Endothelial cell of umbilical vein (primary cell): ENCODE data around the gene GSTP1. TPM values are rescaled to one million over a fixed set of nuclear protein-coding genes. Genes with fewer than 3 reads are reported as not detected.

Experiments used
- BruUV-seq: library from RNA; stranded (reverse); fragments of 400-500 nt; replicated peaks from 2 replicates; lab custom pipeline; 2021; lab: Mats Ljungman, UMichigan
- CTCF ChIA-PET: fragments of 300-600, 350-600 bp; sonication (Branson Sonifier 250); formaldehyde crosslinking; loops from one replicate; lab custom pipeline; 2021; ENCODE audit warnings: antibody characterized with exemption, inconsistent platforms; lab: Charles Lee
- POLR2A ChIA-PET: fragments of 300-600, 350-600 bp; sonication (Branson Sonifier 250); formaldehyde crosslinking; loops from one replicate; lab custom pipeline; 2021; ENCODE audit warnings: antibody characterized with exemption, inconsistent platforms; lab: Charles Lee
- DNase-seq: peaks from one replicate; pipeline ENCODE4 v3.0.0-alpha.2; 2011; ENCODE audit warnings: low read depth, low spot score
- FAIRE-seq: peaks from 2 replicates; lab custom pipeline; 2011; peaks lifted over from hg19 to GRCh38; lab: Jason Lieb, UNC
- H2AFZ ChIP-seq: 2 replicates; pipeline ENCODE4 v1.6.0; 2012; ENCODE audit warnings: low read depth, low read length, control low read depth, inconsistent platforms
- H3K27ac ChIP-seq: 2 replicates; pipeline ENCODE4 v1.5.1; 2011; ENCODE audit warnings: low read depth, mild to moderate bottlenecking, control low read depth, low read length, moderate library complexity; ENCODE audit not compliant: insufficient read depth
- H3K27me3 ChIP-seq, 2 experiments: 2 replicates each; pipeline versions ENCODE4 v1.6.0 to v1.6.1; 2011; ENCODE audit warnings: low read length in 2 of 2, mixed read lengths in 1 of 2; ENCODE audit not compliant: control insufficient read depth in 2 of 2, insufficient read depth in 2 of 2
- H3K36me3 ChIP-seq, 2 experiments: 2 replicates in 1 of 2; 3 replicates in 1 of 2; pipeline ENCODE4 v1.5.1; 2011; ENCODE audit warnings: low read length in 2 of 2, mild to moderate bottlenecking in 1 of 2, moderate library complexity in 1 of 2; ENCODE audit not compliant: control insufficient read depth in 2 of 2, insufficient read depth in 2 of 2; ENCODE audit errors: extremely low read depth in 1 of 2
- H3K4me1 ChIP-seq: 3 replicates; pipeline ENCODE4 v1.5.1; 2011; ENCODE audit warnings: mild to moderate bottlenecking, low read length; ENCODE audit not compliant: control insufficient read depth, insufficient read depth; ENCODE audit errors: extremely low read depth
- H3K4me2 ChIP-seq: 2 replicates; pipeline ENCODE4 v1.6.1; 2011; ENCODE audit warnings: low read length, control low read depth, mixed read lengths; ENCODE audit not compliant: insufficient read depth
- H3K4me3 ChIP-seq, 3 experiments: fragments of 200-600 bp in 1 of 3; sonication (generic), shearing (Covaris generic) in 1 of 3; replicated peaks in 1 of 3; 2 replicates each; pipeline ENCODE4 v1.5.1; 2011 to 2016; ENCODE audit warnings: control low read depth in 3 of 3, low read length in 3 of 3, mild to moderate bottlenecking in 2 of 3, inconsistent platforms in 1 of 3, low read depth in 1 of 3, moderate library complexity in 1 of 3; ENCODE audit not compliant: insufficient read depth in 1 of 3
- H3K79me2 ChIP-seq: 2 replicates; pipeline ENCODE4 v1.6.0; 2012; ENCODE audit warnings: low read length, inconsistent platforms; ENCODE audit not compliant: control insufficient read depth, insufficient read depth
- H3K9ac ChIP-seq: replicated peaks from 2 replicates; pipeline ENCODE3; 2011; ENCODE audit warnings: low read length, control low read depth; ENCODE audit not compliant: insufficient read depth; ENCODE audit errors: extremely low read depth
- H3K9me1 ChIP-seq: replicated peaks from 3 replicates; pipeline ENCODE4 v1.6.0; 2011; ENCODE audit warnings: mild to moderate bottlenecking, low read length; ENCODE audit not compliant: control insufficient read depth, insufficient read depth; ENCODE audit errors: extremely low read depth
- H3K9me3 ChIP-seq: replicated peaks from 2 replicates; pipeline ENCODE4 v1.5.1; 2012; ENCODE audit warnings: low read length, inconsistent platforms; ENCODE audit not compliant: control insufficient read depth, insufficient read depth
- H4K20me1 ChIP-seq: replicated peaks from 2 replicates; pipeline ENCODE3; 2011; ENCODE audit warnings: mild to moderate bottlenecking, low read length; ENCODE audit not compliant: control insufficient read depth, insufficient read depth; ENCODE audit errors: extremely low read depth
- CTCF ChIP-seq, 2 donors: IDR thresholded peaks; 1 replicate in 1 of 2; 2 replicates in 1 of 2; pipeline ENCODE4 v1.5.1; 2011; ENCODE audit warnings: low read length in 2 of 2, mild to moderate bottlenecking in 2 of 2, moderate library complexity in 2 of 2, control low read depth in 1 of 2, inconsistent platforms in 1 of 2, low read depth in 1 of 2; ENCODE audit not compliant: insufficient read depth in 1 of 2; ENCODE audit errors: extremely low read depth in 1 of 2
- EZH2 ChIP-seq: IDR thresholded peaks from 2 replicates; pipeline ENCODE4 v1.6.1; 2012; ENCODE audit warnings: borderline replicate concordance, low read depth, mild to moderate bottlenecking, moderate library complexity, low read length, inconsistent platforms; ENCODE audit not compliant: severe bottlenecking
- FOS ChIP-seq: IDR thresholded peaks from 2 replicates; pipeline ENCODE4 v1.6.1; 2011; ENCODE audit warnings: mild to moderate bottlenecking, low read length, moderate library complexity, borderline replicate concordance; ENCODE audit not compliant: insufficient read depth
- GATA2 ChIP-seq: IDR thresholded peaks from 2 replicates; pipeline ENCODE4 v1.7.0; 2011; ENCODE audit warnings: low read depth, mild to moderate bottlenecking, moderate library complexity, mixed read lengths, low read length; ENCODE audit not compliant: insufficient read length, insufficient read depth
- JUN ChIP-seq: IDR thresholded peaks from 2 replicates; pipeline ENCODE4 v1.6.1; 2011; ENCODE audit warnings: borderline replicate concordance, low read depth; ENCODE audit not compliant: insufficient read length, insufficient read depth
- MAX ChIP-seq: IDR thresholded peaks from 2 replicates; pipeline ENCODE4 v1.6.1; 2011; ENCODE audit not compliant: insufficient read depth, insufficient read length
- MYC ChIP-seq: IDR thresholded peaks from one replicate; pipeline ENCODE4 v1.6.1; 2011; ENCODE audit warnings: mild to moderate bottlenecking, low read depth, low read length
- POLR2A ChIP-seq: IDR thresholded peaks from 2 replicates; pipeline ENCODE4 v1.6.1; 2012; ENCODE audit warnings: low read depth, mild to moderate bottlenecking, control low read depth, low read length
- POLR2AphosphoS5 ChIP-seq: IDR thresholded peaks from 2 replicates; pipeline ENCODE4 v1.6.1; 2012; ENCODE audit warnings: low read depth, mild to moderate bottlenecking, control low read depth, low read length, moderate library complexity; ENCODE audit not compliant: insufficient read depth
- dilution Hi-C: fragments of 300-500 bp; cut with MboI; formaldehyde crosslinking; loops from one replicate; pipeline ENCODE4 v1.15.0; 2019; ENCODE audit warnings: low sequenced_read_pairs; ENCODE audit not compliant: extremely low pct_ligation_motif_present
- intact Hi-C: fragments of 100-400 bp; cut with micrococcal nuclease; formaldehyde crosslinking; loops from one replicate; pipeline ENCODE4 v1.10.0; 2022
- polyA plus RNA-seq, 4 experiments: library from polyadenylated mRNA; depleted of rRNA in 3 of 4; stranded (reverse) in 3 of 4; unstranded in 1 of 4; fragments of >200 nt; gene quantifications; 2 replicates each; pipeline versions ENCODE4 v1.2.1 to v1.2.3, GENCODE V29; 2011 to 2012; ENCODE audit warnings: missing spikeins in 1 of 4
- total RNA-seq: library from RNA; stranded (reverse); gene quantifications from 2 replicates; pipeline ENCODE4 v1.2.3, GENCODE V29; 2021

The GSTP1 gene
- total and polyA plus RNA-seq, 2 donors (not counting 3 experiments of a cell fraction or from before 2014, with no cell fraction given): 962 to 2,277 TPM

GRCh38 chr11:67586568-67587250 lies 3.1 kb downstream of the GSTP1 start:
- H3K9me3 ChIP-seq: no peaks in the 10 kb centered on the region
- no peak for DNase-seq
- FAIRE-seq: no peak
- no peak overlapping the region for H2AFZ ChIP-seq
- H3K4me3 ChIP-seq: no peak overlapping the region
- dilution Hi-C loops: no loop called here
- peaks cover 13% of the 10 kb centered on the region for H3K4me1 ChIP-seq
- TF ChIP-seq MYC: no peak
- TF ChIP-seq POLR2A: peak; percentile 46
- intact Hi-C loops: no loop called here
- H3K27me3 ChIP-seq: no peaks in the 10 kb centered on the region
- ChIA-PET POLR2A (no interaction called here), CTCF (no interaction called here)
- peaks cover 7 to 18% of the 10 kb centered on the region in 2 experiments for H3K36me3 ChIP-seq
- H3K27ac ChIP-seq: no peak overlapping the region
- H3K9ac ChIP-seq: no peak overlapping the region
- no TSS peak for BruUV-seq
- peaks cover 26% of the 10 kb centered on the region for H3K79me2 ChIP-seq
- H4K20me1 ChIP-seq: no peaks in the 10 kb centered on the region
- no peak overlapping the region for H3K4me2 ChIP-seq
- no peaks in the 10 kb centered on the region for H3K9me1 ChIP-seq

GRCh38 chr11:67588136-67588503 lies 4.5 kb downstream of the GSTP1 start:
- no peak for DNase-seq
- H3K4me1 ChIP-seq: peaks cover 10% of the 10 kb centered on the region
- intact Hi-C loops: no loop called here
- H3K9me3 ChIP-seq: no peaks in the 10 kb centered on the region
- peaks cover 7 to 18% of the 10 kb centered on the region in 2 experiments for H3K36me3 ChIP-seq
- no peaks in the 10 kb centered on the region for H3K9me1 ChIP-seq
- H3K27me3 ChIP-seq: no peaks in the 10 kb centered on the region
- BruUV-seq: no TSS peak
- POLR2A ChIA-PET: no interaction called here
- H3K27ac ChIP-seq: no peak overlapping the region
- no peak for FAIRE-seq
- H2AFZ ChIP-seq: no peak overlapping the region
- dilution Hi-C loops: no loop called here
- H3K9ac ChIP-seq: no peak overlapping the region
- no peaks in the 10 kb centered on the region for H4K20me1 ChIP-seq
- H3K4me2 ChIP-seq: no peak overlapping the region
- H3K79me2 ChIP-seq: peaks cover 26% of the 10 kb centered on the region
- CTCF ChIA-PET: no interaction called here
- no peak overlapping the region for H3K4me3 ChIP-seq
- no peak for TF ChIP-seq GATA2
- no peak for TF ChIP-seq CTCF (IDR thresholded peaks at IDR 0.05; ENCODE audit: extremely low read depth in 1 of 2, insufficient read depth in 1 of 2, low read depth in 1 of 2, low read length in 2 of 2)
- no peak for TF ChIP-seq POLR2A
- TF ChIP-seq JUN: no peak
- TF ChIP-seq MYC: no peak
- TF ChIP-seq POLR2AphosphoS5: no peak
- no peak for TF ChIP-seq FOS
- TF ChIP-seq MAX: no peak
- no peak for TF ChIP-seq EZH2
